ENCODE data around the gene BTNL3.

GRCh38 chr5:180975338-180975737 is 13.3 kb upstream of the BTNL3 start:
- TF ChIP-seq GABPA (IDR thresholded peaks at IDR 0.05; ENCODE audit: low read depth) (no peak), FOXJ3 (CRISPR knock-in tag; IDR thresholded peaks at IDR 0.05) (no peak), YY1 (IDR thresholded peaks at IDR 0.05; ENCODE audit: low read depth) (no peak), TEAD4 (IDR thresholded peaks at IDR 0.05; ENCODE audit: borderline replicate concordance, insufficient read depth) (no peak), POLR2AphosphoS5 (IDR thresholded peaks at IDR 0.05; ENCODE audit: low read depth, low read length) (no peak), TCF12 (IDR thresholded peaks at IDR 0.05) (no peak), RCOR1 (IDR thresholded peaks at IDR 0.05; ENCODE audit: low read length) (no peak), EP300 (IDR thresholded peaks at IDR 0.05; ENCODE audit: borderline replicate concordance in 1 of 2, low read depth in 1 of 2, low read length in 1 of 2) (no peak), EZH2phosphoT487 (IDR thresholded peaks at IDR 0.05; ENCODE audit: borderline replicate concordance, low read depth) (no peak)
- TF ChIP-seq, protein P1, sequence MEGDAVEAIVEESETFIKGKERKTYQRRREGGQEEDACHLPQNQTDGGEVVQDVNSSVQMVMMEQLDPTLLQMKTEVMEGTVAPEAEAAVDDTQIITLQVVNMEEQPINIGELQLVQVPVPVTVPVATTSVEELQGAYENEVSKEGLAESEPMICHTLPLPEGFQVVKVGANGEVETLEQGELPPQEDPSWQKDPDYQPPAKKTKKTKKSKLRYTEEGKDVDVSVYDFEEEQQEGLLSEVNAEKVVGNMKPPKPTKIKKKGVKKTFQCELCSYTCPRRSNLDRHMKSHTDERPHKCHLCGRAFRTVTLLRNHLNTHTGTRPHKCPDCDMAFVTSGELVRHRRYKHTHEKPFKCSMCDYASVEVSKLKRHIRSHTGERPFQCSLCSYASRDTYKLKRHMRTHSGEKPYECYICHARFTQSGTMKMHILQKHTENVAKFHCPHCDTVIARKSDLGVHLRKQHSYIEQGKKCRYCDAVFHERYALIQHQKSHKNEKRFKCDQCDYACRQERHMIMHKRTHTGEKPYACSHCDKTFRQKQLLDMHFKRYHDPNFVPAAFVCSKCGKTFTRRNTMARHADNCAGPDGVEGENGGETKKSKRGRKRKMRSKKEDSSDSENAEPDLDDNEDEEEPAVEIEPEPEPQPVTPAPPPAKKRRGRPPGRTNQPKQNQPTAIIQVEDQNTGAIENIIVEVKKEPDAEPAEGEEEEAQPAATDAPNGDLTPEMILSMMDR (IDR thresholded peaks at IDR 0.05): no peak
